ENCODE data around the gene SNCAIP. TPM values are rescaled to one million over a fixed set of nuclear protein-coding genes. Genes with fewer than 3 reads are reported as not detected.
A peak's percentile ranks its signal among the peaks of the same experiment; 100 is the strongest.

The SNCAIP gene
- total RNA-seq, 1 experiment from 2014 or later, result not detected

- peak; percentile 63 for DNase-seq
- Histone ChIP-seq H3K36me3 (ENCODE audit: insufficient read depth, low read length) (no peaks in the 10 kb centered on the region), H2AFZ (ENCODE audit: low read length) (no peak overlapping the region), H3K79me2 (ENCODE audit: low read length) (no peaks in the 10 kb centered on the region), H4K20me1 (ENCODE audit: insufficient read depth, low read depth, low read length) (no peaks in the 10 kb centered on the region), H3K27me3 (ENCODE audit: low read length) (no peaks in the 10 kb centered on the region), H3K27ac (ENCODE audit: low read length) (no peak overlapping the region), H3K4me1 (ENCODE audit: low read length) (no peaks in the 10 kb centered on the region), H3K9ac (ENCODE audit: low read length) (no peak overlapping the region), H3K4me2 (ENCODE audit: low read depth, low read length, poor library complexity, severe bottlenecking) (no peak overlapping the region), H3K4me3 (ENCODE audit: low read length) (no peak overlapping the region), H3K9me2 (replicated peaks; ENCODE audit: insufficient read depth, low read length) (no peaks in the 10 kb centered on the region), H3K9me3 (ENCODE audit: low read length) (no peaks in the 10 kb centered on the region)
Measured at GRCh38 chr5:122492675-122493074, 180.6 kb downstream of the SNCAIP start.

GRCh38 chr5:122493091-122494021 is 181.3 kb downstream of the SNCAIP start:
- no peaks in the 10 kb centered on the region for H3K79me2 ChIP-seq (ENCODE audit: low read length)

DNA sequence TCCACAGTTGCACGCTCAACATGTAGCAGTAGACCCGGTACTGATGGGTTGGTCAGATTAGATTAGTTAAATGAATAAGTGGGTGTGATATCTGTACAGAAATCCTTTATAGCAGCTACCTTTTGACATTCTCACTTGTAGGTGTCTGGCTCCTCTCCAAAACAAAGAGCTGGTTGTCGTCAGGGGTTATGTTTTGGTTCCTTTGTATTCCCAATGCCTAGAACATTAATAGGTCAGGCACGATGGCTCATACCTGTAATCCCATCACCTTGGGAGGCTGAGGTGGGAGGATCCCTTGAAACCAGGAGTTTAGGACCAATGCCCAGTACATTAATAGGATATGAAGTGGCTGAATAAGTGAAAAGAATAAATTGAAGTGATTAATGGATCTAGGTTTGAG is 182.1 kb downstream of the SNCAIP start:
- Histone ChIP-seq H3K4me3 (ENCODE audit: low read length) (no peak overlapping the region), H3K9ac (ENCODE audit: low read length) (no peak overlapping the region), H3K79me2 (ENCODE audit: low read length) (no peaks in the 10 kb centered on the region), H3K4me2 (ENCODE audit: low read depth, low read length, poor library complexity, severe bottlenecking) (no peak overlapping the region), H3K36me3 (ENCODE audit: insufficient read depth, low read length) (no peaks in the 10 kb centered on the region), H3K27me3 (ENCODE audit: low read length) (no peaks in the 10 kb centered on the region), H3K9me3 (ENCODE audit: low read length) (no peaks in the 10 kb centered on the region), H3K27ac (ENCODE audit: low read length) (no peak overlapping the region), H4K20me1 (ENCODE audit: insufficient read depth, low read depth, low read length) (no peaks in the 10 kb centered on the region), H3K4me1 (ENCODE audit: low read length) (no peaks in the 10 kb centered on the region), H2AFZ (ENCODE audit: low read length) (no peak overlapping the region), H3K9me2 (replicated peaks; ENCODE audit: insufficient read depth, low read length) (no peaks in the 10 kb centered on the region)
- DNase-seq, result no peak

More at GRCh38 chr5:122493091-122494021, 181.3 kb downstream of the SNCAIP start:
- no peak overlapping the region for H3K4me3 ChIP-seq (ENCODE audit: low read length)
- H3K9ac ChIP-seq (ENCODE audit: low read length), result no peak overlapping the region
- no peaks in the 10 kb centered on the region for H3K36me3 ChIP-seq (ENCODE audit: insufficient read depth, low read length)
- H3K27me3 ChIP-seq (ENCODE audit: low read length), result no peaks in the 10 kb centered on the region
- no peak overlapping the region for H3K27ac ChIP-seq (ENCODE audit: low read length)
- no peak overlapping the region for H3K4me2 ChIP-seq (ENCODE audit: low read depth, low read length, poor library complexity, severe bottlenecking)
- DNase-seq, result no peak
- H3K9me2 ChIP-seq (replicated peaks; ENCODE audit: insufficient read depth, low read length), result no peaks in the 10 kb centered on the region
- H2AFZ ChIP-seq (ENCODE audit: low read length), result no peak overlapping the region
- no peaks in the 10 kb centered on the region for H3K9me3 ChIP-seq (ENCODE audit: low read length)
- no peaks in the 10 kb centered on the region for H3K4me1 ChIP-seq (ENCODE audit: low read length)
- H4K20me1 ChIP-seq (ENCODE audit: insufficient read depth, low read depth, low read length), result no peaks in the 10 kb centered on the region

- H3K4me1 ChIP-seq (ENCODE audit: low read length), result no peaks in the 10 kb centered on the region
Measured at GRCh38 chr5:122498163-122498562, 186.1 kb downstream of the SNCAIP start.

GRCh38 chr5:122499585-122499984 is 187.5 kb downstream of the SNCAIP start:
- no peak overlapping the region for H3K4me2 ChIP-seq (ENCODE audit: low read depth, low read length, poor library complexity, severe bottlenecking)
- H3K9me3 ChIP-seq (ENCODE audit: low read length), result no peaks in the 10 kb centered on the region
- no peak overlapping the region for H3K27ac ChIP-seq (ENCODE audit: low read length)
- H3K79me2 ChIP-seq (ENCODE audit: low read length), result no peaks in the 10 kb centered on the region
- H3K36me3 ChIP-seq (ENCODE audit: insufficient read depth, low read length), result no peaks in the 10 kb centered on the region
- no peak overlapping the region for H3K4me3 ChIP-seq (ENCODE audit: low read length)
- no peak overlapping the region for H2AFZ ChIP-seq (ENCODE audit: low read length)
- H3K27me3 ChIP-seq (ENCODE audit: low read length), result no peaks in the 10 kb centered on the region
- no peaks in the 10 kb centered on the region for H3K4me1 ChIP-seq (ENCODE audit: low read length)
- H3K9me2 ChIP-seq (replicated peaks; ENCODE audit: insufficient read depth, low read length), result no peaks in the 10 kb centered on the region
- H3K9ac ChIP-seq (ENCODE audit: low read length), result no peak overlapping the region
- H4K20me1 ChIP-seq (ENCODE audit: insufficient read depth, low read depth, low read length), result no peaks in the 10 kb centered on the region
- no peak for DNase-seq

More at GRCh38 chr5:122498163-122498562, 186.1 kb downstream of the SNCAIP start:
- Histone ChIP-seq H3K27me3 (ENCODE audit: low read length) (no peaks in the 10 kb centered on the region), H3K79me2 (ENCODE audit: low read length) (no peaks in the 10 kb centered on the region), H3K27ac (ENCODE audit: low read length) (no peak overlapping the region), H3K9me2 (replicated peaks; ENCODE audit: insufficient read depth, low read length) (no peaks in the 10 kb centered on the region), H4K20me1 (ENCODE audit: insufficient read depth, low read depth, low read length) (no peaks in the 10 kb centered on the region), H3K9me3 (ENCODE audit: low read length) (no peaks in the 10 kb centered on the region), H2AFZ (ENCODE audit: low read length) (no peak overlapping the region), H3K4me2 (ENCODE audit: low read depth, low read length, poor library complexity, severe bottlenecking) (no peak overlapping the region), H3K36me3 (ENCODE audit: insufficient read depth, low read length) (no peaks in the 10 kb centered on the region), H3K4me3 (ENCODE audit: low read length) (no peak overlapping the region), H3K9ac (ENCODE audit: low read length) (no peak overlapping the region)
- DNase-seq, result no peak

DNA sequence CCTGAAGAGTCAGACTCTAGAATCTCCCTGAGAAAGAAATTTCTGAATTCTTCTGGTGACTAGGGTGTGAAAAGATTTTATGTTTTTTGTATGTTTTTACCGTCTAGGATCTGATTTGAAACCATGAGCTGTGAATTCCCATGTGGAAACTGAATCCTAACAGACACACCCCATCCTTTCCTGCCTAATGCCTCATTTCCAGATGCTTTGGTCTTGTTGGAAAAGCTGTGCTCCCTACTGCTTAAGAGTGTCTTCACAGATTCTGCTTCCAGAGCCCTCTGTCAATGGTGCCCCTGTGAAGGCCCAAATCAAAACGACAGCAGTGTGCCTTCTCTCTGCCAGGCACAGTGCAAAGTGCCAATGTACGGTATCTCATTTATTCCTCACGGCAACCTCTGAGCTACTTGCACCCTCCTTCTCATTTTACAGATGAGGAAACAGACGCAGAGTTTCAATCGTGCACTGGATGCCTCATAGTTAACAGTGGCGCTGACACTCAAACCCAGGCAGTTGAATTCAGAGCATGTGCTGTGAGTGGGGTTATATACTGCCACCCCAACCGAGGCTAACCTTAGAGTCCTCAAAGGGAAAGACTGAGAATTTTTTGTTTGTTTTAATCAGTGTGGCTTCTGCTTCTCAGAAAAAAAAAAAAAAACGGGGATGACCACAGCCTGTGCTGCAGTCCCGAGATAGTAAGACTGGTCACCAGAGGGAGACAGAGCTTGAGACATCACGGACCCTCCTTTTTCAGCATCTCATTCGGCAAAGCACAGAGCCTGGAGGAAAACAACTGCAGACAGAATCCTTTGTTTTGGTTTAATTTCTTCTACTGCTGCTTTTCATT is 188.4 kb downstream of the SNCAIP start:
- Histone ChIP-seq H3K4me3 (ENCODE audit: low read length) (no peak overlapping the region), H3K27ac (ENCODE audit: low read length) (no peak overlapping the region), H3K27me3 (ENCODE audit: low read length) (no peaks in the 10 kb centered on the region), H3K4me2 (ENCODE audit: low read depth, low read length, poor library complexity, severe bottlenecking) (no peak overlapping the region), H3K79me2 (ENCODE audit: low read length) (no peaks in the 10 kb centered on the region), H3K4me1 (ENCODE audit: low read length) (no peaks in the 10 kb centered on the region), H4K20me1 (ENCODE audit: insufficient read depth, low read depth, low read length) (no peaks in the 10 kb centered on the region), H3K36me3 (ENCODE audit: insufficient read depth, low read length) (no peaks in the 10 kb centered on the region), H3K9me3 (ENCODE audit: low read length) (no peaks in the 10 kb centered on the region), H3K9me2 (replicated peaks; ENCODE audit: insufficient read depth, low read length) (no peaks in the 10 kb centered on the region), H3K9ac (ENCODE audit: low read length) (no peak overlapping the region), H2AFZ (ENCODE audit: low read length) (no peak overlapping the region)
- peak; percentile 61 for DNase-seq

DNA sequence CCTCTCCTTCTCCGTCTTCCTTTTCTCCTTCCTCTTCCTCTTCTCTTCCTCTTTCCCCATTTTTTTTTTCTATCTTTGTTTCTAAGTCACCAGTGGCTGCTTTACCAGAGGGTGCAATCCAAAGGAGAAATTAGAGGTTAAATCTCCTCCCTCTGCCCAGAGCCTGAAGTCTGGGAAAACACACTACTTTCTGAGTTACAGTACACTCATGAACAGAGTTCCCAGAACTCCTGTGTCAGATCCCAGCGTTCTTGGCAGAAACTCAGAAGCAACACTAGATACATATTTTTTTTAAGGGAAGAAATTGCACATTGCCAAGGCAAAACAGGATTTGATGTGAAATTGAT is 189.0 kb downstream of the SNCAIP start:
- H3K4me1 ChIP-seq (ENCODE audit: low read length), result no peaks in the 10 kb centered on the region
- H3K4me2 ChIP-seq (ENCODE audit: low read depth, low read length, poor library complexity, severe bottlenecking), result no peak overlapping the region
- no peak overlapping the region for H3K4me3 ChIP-seq (ENCODE audit: low read length)
- no peaks in the 10 kb centered on the region for H4K20me1 ChIP-seq (ENCODE audit: insufficient read depth, low read depth, low read length)
- no peaks in the 10 kb centered on the region for H3K36me3 ChIP-seq (ENCODE audit: insufficient read depth, low read length)
- H3K27me3 ChIP-seq (ENCODE audit: low read length), result no peaks in the 10 kb centered on the region
- H3K9me2 ChIP-seq (replicated peaks; ENCODE audit: insufficient read depth, low read length), result no peaks in the 10 kb centered on the region
- H2AFZ ChIP-seq (ENCODE audit: low read length), result no peak overlapping the region
- H3K9ac ChIP-seq (ENCODE audit: low read length), result no peak overlapping the region
- no peaks in the 10 kb centered on the region for H3K79me2 ChIP-seq (ENCODE audit: low read length)
- H3K27ac ChIP-seq (ENCODE audit: low read length), result no peak overlapping the region
- H3K9me3 ChIP-seq (ENCODE audit: low read length), result no peaks in the 10 kb centered on the region
- no peak for DNase-seq

DNA sequence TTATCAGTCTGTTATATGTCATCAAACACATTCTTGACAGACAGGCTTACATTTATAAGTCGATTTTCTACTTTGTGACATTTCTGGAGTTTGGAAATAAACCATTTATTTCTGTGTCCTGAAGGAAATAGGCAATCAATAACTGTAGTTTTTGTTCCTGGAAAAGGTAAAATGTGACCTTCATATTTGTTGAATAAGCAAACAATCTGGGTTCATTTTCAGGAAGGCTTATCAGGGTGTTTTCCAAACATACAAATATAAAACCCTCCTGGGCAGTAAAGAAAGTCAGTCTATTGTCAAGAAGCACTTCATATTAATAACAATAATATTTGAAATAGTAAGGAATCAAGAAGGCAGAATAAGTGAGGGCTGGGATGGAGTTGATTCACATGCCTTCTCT is 195.0 kb downstream of the SNCAIP start:
- H3K9me3 ChIP-seq (ENCODE audit: low read length), result no peaks in the 10 kb centered on the region
- no peaks in the 10 kb centered on the region for H3K27me3 ChIP-seq (ENCODE audit: low read length)
- H3K9me2 ChIP-seq (replicated peaks; ENCODE audit: insufficient read depth, low read length), result no peaks in the 10 kb centered on the region
- no peak overlapping the region for H2AFZ ChIP-seq (ENCODE audit: low read length)
- no peaks in the 10 kb centered on the region for H4K20me1 ChIP-seq (ENCODE audit: insufficient read depth, low read depth, low read length)
- no peaks in the 10 kb centered on the region for H3K4me1 ChIP-seq (ENCODE audit: low read length)
- H3K4me3 ChIP-seq (ENCODE audit: low read length), result no peak overlapping the region
- H3K4me2 ChIP-seq (ENCODE audit: low read depth, low read length, poor library complexity, severe bottlenecking), result no peak overlapping the region
- H3K9ac ChIP-seq (ENCODE audit: low read length), result no peak overlapping the region
- no peaks in the 10 kb centered on the region for H3K36me3 ChIP-seq (ENCODE audit: insufficient read depth, low read length)
- no peak for DNase-seq
- no peak overlapping the region for H3K27ac ChIP-seq (ENCODE audit: low read length)
- H3K79me2 ChIP-seq (ENCODE audit: low read length), result no peaks in the 10 kb centered on the region

Data from Karpas-422 (cell line).